OCI-LY7 (cell line): Measurements from ENCODE around the gene FAM161A.

Experiments used
- EZH2phosphoT487 ChIP-seq: fragments of 200-600 bp; sonication (generic); IDR thresholded peaks from 2 replicates; pipeline ENCODE4 v1.6.1; 2018; ENCODE audit warnings: low read depth, borderline replicate concordance, mild to moderate bottlenecking, mixed run types, antibody characterized with exemption, low read length, moderate library complexity, mixed read lengths
- TF ChIP-seq, protein P1 (sequence below): fragments of 200-600 bp; sonication (generic); conservative IDR thresholded peaks from 2 replicates; pipeline ENCODE4 v1.5.1; 2014; ENCODE audit warnings: mild to moderate bottlenecking, antibody characterized with exemption, low read length, moderate library complexity, mixed read lengths

DNA sequence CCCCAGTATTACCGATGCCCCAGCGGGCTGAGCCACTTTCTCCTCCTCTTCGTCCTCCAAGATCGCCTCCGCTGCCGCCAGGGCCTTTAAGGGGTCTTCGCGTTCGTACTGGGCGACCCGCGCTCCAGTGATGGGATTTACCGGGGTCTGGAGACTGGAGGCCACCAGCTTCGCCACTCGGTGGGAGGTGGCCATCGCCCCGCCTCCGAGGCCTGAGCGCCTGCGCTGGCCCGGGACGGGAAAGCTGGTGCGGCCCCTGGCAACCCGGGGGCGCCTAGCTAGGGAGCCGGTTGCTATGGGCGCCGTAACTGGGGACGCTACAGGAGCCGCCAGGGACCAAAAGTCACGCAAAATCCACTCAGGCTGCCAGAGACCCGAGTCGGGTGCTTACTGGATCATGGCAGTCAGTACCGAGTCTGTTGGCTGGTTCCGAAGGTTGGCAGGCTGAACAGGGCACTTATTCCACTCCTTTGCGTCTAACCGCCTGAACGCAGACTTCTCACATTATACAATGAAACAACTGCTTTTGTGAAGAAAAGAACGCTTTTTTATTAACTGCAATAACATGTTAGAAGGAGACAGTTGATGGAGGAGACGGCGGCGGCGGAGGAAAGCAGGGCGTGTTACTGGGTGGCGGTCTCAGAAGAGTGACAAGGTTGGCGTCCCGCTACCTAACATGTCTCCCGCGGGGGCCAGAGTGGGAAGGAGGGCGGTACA is at the start of gene FAM161A:
- TF ChIP-seq, protein P1, sequence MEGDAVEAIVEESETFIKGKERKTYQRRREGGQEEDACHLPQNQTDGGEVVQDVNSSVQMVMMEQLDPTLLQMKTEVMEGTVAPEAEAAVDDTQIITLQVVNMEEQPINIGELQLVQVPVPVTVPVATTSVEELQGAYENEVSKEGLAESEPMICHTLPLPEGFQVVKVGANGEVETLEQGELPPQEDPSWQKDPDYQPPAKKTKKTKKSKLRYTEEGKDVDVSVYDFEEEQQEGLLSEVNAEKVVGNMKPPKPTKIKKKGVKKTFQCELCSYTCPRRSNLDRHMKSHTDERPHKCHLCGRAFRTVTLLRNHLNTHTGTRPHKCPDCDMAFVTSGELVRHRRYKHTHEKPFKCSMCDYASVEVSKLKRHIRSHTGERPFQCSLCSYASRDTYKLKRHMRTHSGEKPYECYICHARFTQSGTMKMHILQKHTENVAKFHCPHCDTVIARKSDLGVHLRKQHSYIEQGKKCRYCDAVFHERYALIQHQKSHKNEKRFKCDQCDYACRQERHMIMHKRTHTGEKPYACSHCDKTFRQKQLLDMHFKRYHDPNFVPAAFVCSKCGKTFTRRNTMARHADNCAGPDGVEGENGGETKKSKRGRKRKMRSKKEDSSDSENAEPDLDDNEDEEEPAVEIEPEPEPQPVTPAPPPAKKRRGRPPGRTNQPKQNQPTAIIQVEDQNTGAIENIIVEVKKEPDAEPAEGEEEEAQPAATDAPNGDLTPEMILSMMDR = no peak
- no peak for TF ChIP-seq EZH2phosphoT487
